Measurements from ENCODE around the gene TIMMDC1. TPM values are rescaled to one million over a fixed set of nuclear protein-coding genes. Genes with fewer than 3 reads are reported as not detected.

TIMMDC1 gene
- total RNA-seq, 3 donors from 2014 or later, result 93.4 to 107 (median 95.3) TPM

DNA sequence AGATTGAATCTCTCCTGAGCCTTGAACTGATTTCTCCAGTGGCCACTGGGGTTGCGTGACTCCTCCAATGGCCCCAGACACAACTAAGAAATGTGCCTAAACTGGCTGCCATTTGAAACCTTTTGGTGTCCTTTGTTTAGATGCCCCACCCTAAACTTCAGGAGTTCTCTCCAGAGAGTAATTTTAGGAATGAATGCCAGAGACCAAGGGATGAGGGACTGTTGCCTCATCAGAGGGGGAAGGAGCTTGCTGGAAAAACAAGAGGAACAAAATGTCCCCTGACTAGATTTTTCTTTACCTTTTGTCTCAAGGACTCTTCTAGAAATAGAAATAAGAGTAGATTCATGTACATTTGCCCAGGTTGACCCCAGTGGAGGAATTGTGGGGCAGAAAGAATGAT, 72.9 kb downstream of the TIMMDC1 start:
- no peak for TF ChIP-seq CTCF (IDR thresholded peaks at IDR 0.05)
- intact Hi-C loops (cut with DNase I, micrococcal nuclease), result no loop called here
- ATAC-seq, result no peak
- DNase-seq, result no peak
- no peaks in the 10 kb centered on the region for H3K9me3 ChIP-seq
- no peak overlapping the region for H3K4me3 ChIP-seq
- no peaks in the 10 kb centered on the region for H3K4me1 ChIP-seq (ENCODE audit: low read depth)
- no peaks in the 10 kb centered on the region for H3K36me3 ChIP-seq (ENCODE audit: low read depth)

DNA sequence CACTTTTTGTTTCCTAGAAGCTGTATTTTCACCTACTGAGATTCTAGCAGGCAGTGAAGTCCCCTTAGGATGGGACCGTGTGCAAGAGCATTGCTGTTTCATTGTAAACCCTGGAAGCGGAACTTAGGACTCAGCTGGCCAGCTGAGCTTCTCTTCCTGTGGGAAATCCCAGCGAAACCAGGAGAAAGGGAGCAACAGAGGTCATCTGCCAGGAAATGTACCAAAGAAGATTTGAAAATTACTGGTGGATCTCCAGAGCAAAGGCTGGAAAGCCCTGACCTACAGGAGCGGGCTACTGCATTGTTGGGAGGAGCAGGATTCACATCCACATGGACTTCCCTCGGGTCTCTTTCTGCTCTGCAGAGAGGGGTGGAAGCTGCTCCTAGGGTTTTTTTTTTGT, 73.3 kb downstream of the TIMMDC1 start:
- H3K4me1 ChIP-seq (ENCODE audit: low read depth), result no peaks in the 10 kb centered on the region
- H3K36me3 ChIP-seq (ENCODE audit: low read depth), result no peaks in the 10 kb centered on the region
- no peaks in the 10 kb centered on the region for H3K9me3 ChIP-seq
- no peak for DNase-seq
- ATAC-seq, result no peak
- TF ChIP-seq CTCF (IDR thresholded peaks at IDR 0.05), result no peak
- H3K4me3 ChIP-seq, result no peak overlapping the region
- intact Hi-C loops (cut with DNase I, micrococcal nuclease), result no loop called here

Other genes with a start within 250 kb of the TIMMDC1 start
- gene ARHGAP31, start 204.2 kb upstream of the TIMMDC1 start, total RNA-seq, result 10 to 100 TPM in 2 of 3 donors, 1 to 10 TPM in 1; 7.7 to 25.8 (median 11.8) TPM
- 10 to 100 TPM; 24.0 to 32.2 (median 26.5) TPM for gene TMEM39A, start 34.9 kb upstream of the TIMMDC1 start, total RNA-seq
- 10 to 100 TPM; 11.9 to 19.8 (median 18.6) TPM for gene POGLUT1, start 29.6 kb upstream of the TIMMDC1 start, total RNA-seq
- 1 to 10 TPM in 1 of 3 donors, under 1 TPM in 2; 0.41 to 1.0 (median 0.58) TPM for gene CD80, start 61.1 kb downstream of the TIMMDC1 start, total RNA-seq
- gene ADPRH, start 80.9 kb downstream of the TIMMDC1 start, total RNA-seq, result 1 to 10 TPM in 2 of 3 donors, under 1 TPM in 1; 0.93 to 9.1 (median 2.7) TPM
- 1 to 10 TPM in 2 of 3 donors, under 1 TPM in 1; 0.58 to 2.1 (median 1.5) TPM for gene PLA1A, start 99.3 kb downstream of the TIMMDC1 start, total RNA-seq
- 10 to 100 TPM in 1 of 3 donors, 1 to 10 TPM in 2; 4.2 to 89.0 (median 7.1) TPM for gene POPDC2, start 162.0 kb downstream of the TIMMDC1 start, total RNA-seq
- 10 to 100 TPM; 45.5 to 56.4 (median 52.4) TPM for gene COX17, start 178.9 kb downstream of the TIMMDC1 start, total RNA-seq
- 1 to 10 TPM in 2 of 3 donors, under 1 TPM in 1; 0.51 to 6.2 (median 3.3) TPM for gene CFAP91, start 204.5 kb downstream of the TIMMDC1 start, total RNA-seq

Measured in mucosa of descending colon (tissue), 3 donors.